ENCODE data around the gene DNAJB13. TPM values are rescaled to one million over a fixed set of nuclear protein-coding genes. Genes with fewer than 3 reads are reported as not detected.

Gene DNAJB13
- total RNA-seq, 5 donors from 2014 or later (not counting 1 experiment from before 2014, with no cell fraction given), result 0.19 to 0.96 (median 0.30) TPM; not detected in 2

DNA sequence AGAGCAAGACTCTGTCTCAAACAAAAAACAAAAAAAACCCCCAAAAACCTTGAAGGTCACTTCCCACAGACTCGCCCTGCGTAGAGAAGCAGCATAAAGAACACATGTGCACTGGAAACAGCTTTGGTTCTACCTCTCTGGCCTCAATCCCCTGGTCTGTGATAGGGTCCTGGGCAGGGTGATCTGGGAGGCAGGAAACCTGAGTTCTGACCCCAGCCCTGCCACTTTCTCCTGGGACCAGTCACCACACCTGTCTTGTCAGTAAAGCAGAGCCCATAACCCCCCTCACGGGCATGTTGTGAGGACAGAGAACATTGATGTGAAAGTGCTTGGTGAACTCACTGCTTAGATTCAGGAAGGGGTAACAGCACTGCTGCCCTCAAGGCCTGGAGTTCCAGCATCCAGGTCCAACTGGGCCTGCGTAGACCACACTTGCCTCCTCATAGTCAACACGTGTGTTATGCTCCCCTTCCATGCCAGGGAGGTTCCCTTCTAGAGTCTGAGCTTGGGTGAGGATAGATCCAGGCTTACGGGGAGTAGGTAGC lies 20.4 kb downstream of the DNAJB13 start:
- no peaks in the 10 kb centered on the region for H3K9me3 Mint-ChIP-seq
- peaks cover 60 to 100% of the 10 kb centered on the region in 2 experiments for H3K4me1 ChIP-seq (ENCODE audit: control insufficient read depth in 1 of 2, extremely low read depth in 1 of 2, insufficient read depth in 2 of 2, low read length in 2 of 2)
- peaks cover 88 to 90% (median 90%) of the 10 kb centered on the region in 3 donors for H3K4me1 Mint-ChIP-seq
- H3K4me3 Mint-ChIP-seq, result peak overlapping the region in 1 of 3 donors; percentile 89
- no CpG with 5 or more reads among the region's 6 CpGs for WGBS (ENCODE audit: insufficient coverage)
- ATAC-seq (replicated peaks in 1 of 4), result no peak
- POLR2A ChIA-PET, result interaction anchor here (0.6 to 2.9 kb wide), 8 partner anchors 9 to 39 kb away, joined by 3 to 33 read pairs (median 4); no protein-coding TSS in a partner anchor
- no peaks in the 10 kb centered on the region for H3K27me3 ChIP-seq (replicated peaks in 1 of 2; ENCODE audit: control insufficient read depth in 2 of 2, extremely low read depth in 1 of 2, insufficient read depth in 2 of 2, low read length in 1 of 2)
- CTCF ChIA-PET, result interaction anchor here in 1 of 2 donors (1.5 to 4.5 kb wide), 2 partner anchors 10 to 34 kb away, joined by 5 to 15 read pairs; partner anchors contain the start of gene UCP2
- no peak overlapping the region for H3K4me3 ChIP-seq (ENCODE audit: control insufficient read depth in 1 of 2, extremely low read depth in 1 of 2, low read length in 1 of 2)
- H3K36me3 ChIP-seq (ENCODE audit: control insufficient read depth in 2 of 2, extremely low read depth in 1 of 2, insufficient read depth in 1 of 2, low read length in 1 of 2), result peaks cover 6 to 27% of the 10 kb centered on the region in 2 donors
- peaks cover 24% of the 10 kb centered on the region for H3K36me3 Mint-ChIP-seq
- peak overlapping the region; percentile 98 to 100 for H3K27ac Mint-ChIP-seq
- no peaks in the 10 kb centered on the region for H3K27me3 Mint-ChIP-seq
- no peaks in the 10 kb centered on the region for H3K9me3 ChIP-seq
- DNase-seq, result peak in 2 of 35 experiments; percentile 31
- peak overlapping the region; percentile 76 for H3K27ac ChIP-seq (ENCODE audit: low read length)

DNA sequence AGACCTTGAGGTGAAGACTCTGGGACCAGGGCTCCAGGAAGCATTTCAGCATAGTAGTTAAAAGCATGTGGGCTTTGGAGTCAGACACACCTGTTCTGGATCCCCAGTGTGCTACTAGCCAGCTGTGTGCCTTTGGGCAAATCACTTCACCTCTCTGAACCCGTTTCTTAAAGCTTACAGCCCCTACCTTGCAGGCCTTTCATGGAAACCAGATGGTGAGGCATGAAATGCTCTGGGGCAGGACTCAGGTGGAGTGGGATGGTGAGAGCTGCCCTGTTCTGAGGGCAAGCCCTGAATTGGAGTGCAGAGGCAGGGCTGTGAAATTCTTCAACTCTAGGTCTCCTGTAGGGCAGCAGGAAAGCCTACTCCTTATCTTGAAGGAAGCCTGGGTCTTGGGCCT lies 21.4 kb downstream of the DNAJB13 start:
- Mint-ChIP-seq H3K27ac (peak overlapping the region; percentile 98 to 100), H3K4me1 (peaks cover 97 to 99% (median 99%) of the 10 kb centered on the region in 3 donors), H3K9me3 (no peaks in the 10 kb centered on the region), H3K36me3 (peaks cover 34% of the 10 kb centered on the region), H3K4me3 (peak overlapping the region in 1 of 3 donors; percentile 89), H3K27me3 (no peaks in the 10 kb centered on the region)
- no CpG with 5 or more reads among the region's 1 CpG for WGBS (ENCODE audit: insufficient coverage)
- H3K4me1 ChIP-seq (ENCODE audit: control insufficient read depth in 1 of 2, extremely low read depth in 1 of 2, insufficient read depth in 2 of 2, low read length in 2 of 2), result peaks cover 68 to 100% of the 10 kb centered on the region in 2 experiments
- H3K36me3 ChIP-seq (ENCODE audit: control insufficient read depth in 2 of 2, extremely low read depth in 1 of 2, insufficient read depth in 1 of 2, low read length in 1 of 2), result peaks cover 14 to 36% of the 10 kb centered on the region in 2 donors
- H3K27me3 ChIP-seq (replicated peaks in 1 of 2; ENCODE audit: control insufficient read depth in 2 of 2, extremely low read depth in 1 of 2, insufficient read depth in 2 of 2, low read length in 1 of 2), result no peaks in the 10 kb centered on the region
- ATAC-seq (replicated peaks in 1 of 4) (no peak), DNase-seq (peak in 2 of 35 experiments; percentile 28 to 34)
- no peaks in the 10 kb centered on the region for H3K9me3 ChIP-seq
- POLR2A ChIA-PET, result interaction anchor here (0.6 to 2.9 kb wide), 7 partner anchors 8 to 112 kb away, joined by 3 to 33 read pairs (median 6); partner anchors contain the start of gene UCP2 (in 1 of the 2)
- peak overlapping the region; percentile 69 for H3K27ac ChIP-seq (ENCODE audit: low read length)
- CTCF ChIA-PET, result interaction anchor here in 1 of 2 donors (4.5 kb wide), 1 partner anchor 9 kb away, joined by 15 read pairs; the partner anchor contains the start of gene UCP2
- no peak overlapping the region for H3K4me3 ChIP-seq (ENCODE audit: control insufficient read depth in 1 of 2, extremely low read depth in 1 of 2, low read length in 1 of 2)

DNA sequence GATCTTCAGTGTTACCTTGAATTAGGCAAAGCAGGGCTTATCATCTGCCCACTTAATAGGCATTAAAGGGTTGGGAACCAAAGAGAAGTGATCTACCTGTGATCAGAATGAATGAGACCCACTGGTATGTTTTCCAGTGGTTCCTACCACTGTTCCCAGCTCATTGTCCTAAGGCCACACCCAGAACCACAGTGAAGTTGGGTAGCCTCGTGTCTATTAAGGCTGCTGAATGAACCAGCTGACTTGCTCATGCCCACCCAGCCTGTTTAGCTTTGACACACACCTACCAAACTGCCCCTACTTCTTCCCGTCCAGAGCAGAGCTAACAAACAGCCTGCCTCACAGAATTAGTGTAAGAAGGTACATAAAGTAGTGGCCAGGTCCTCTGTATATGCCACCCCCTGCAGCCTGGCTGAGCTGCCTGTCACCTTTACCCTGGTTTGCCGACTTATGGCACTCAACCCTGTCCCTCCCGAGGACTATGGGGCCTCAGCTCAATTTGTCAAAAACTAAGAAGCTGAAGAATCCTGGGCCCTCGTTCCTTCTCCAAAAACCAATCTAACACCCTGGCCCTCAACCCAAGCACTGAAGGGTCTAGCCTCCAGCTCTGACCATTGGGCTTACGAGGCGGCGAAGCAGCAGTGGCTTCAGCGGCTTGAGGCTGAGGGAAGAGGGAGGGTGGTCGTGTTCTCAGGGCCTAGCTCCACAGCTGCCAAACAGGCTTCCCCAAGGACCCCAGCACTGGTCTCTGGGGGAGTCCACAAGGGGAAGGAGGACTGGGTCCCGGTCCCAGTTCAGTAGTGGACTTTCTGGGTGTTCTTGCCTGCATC lies 22.0 kb downstream of the DNAJB13 start:
- Histone ChIP-seq H3K9me3 (no peaks in the 10 kb centered on the region), H3K4me1 (ENCODE audit: control insufficient read depth in 1 of 2, extremely low read depth in 1 of 2, insufficient read depth in 2 of 2, low read length in 2 of 2) (peaks cover 70 to 100% of the 10 kb centered on the region in 2 experiments), H3K4me3 (ENCODE audit: control insufficient read depth in 1 of 2, extremely low read depth in 1 of 2, low read length in 1 of 2) (no peak overlapping the region), H3K27me3 (replicated peaks in 1 of 2; ENCODE audit: control insufficient read depth in 2 of 2, extremely low read depth in 1 of 2, insufficient read depth in 2 of 2, low read length in 1 of 2) (no peaks in the 10 kb centered on the region), H3K36me3 (ENCODE audit: control insufficient read depth in 2 of 2, extremely low read depth in 1 of 2, insufficient read depth in 1 of 2, low read length in 1 of 2) (peaks cover 17 to 42% of the 10 kb centered on the region in 2 donors), H3K27ac (ENCODE audit: low read length) (peak overlapping the region; percentile 69)
- H3K9me3 Mint-ChIP-seq, result no peaks in the 10 kb centered on the region
- peak overlapping the region; percentile 98 to 100 for H3K27ac Mint-ChIP-seq
- peaks cover 100% of the 10 kb centered on the region in 3 donors for H3K4me1 Mint-ChIP-seq
- ChIA-PET POLR2A (interaction anchor here (0.5 to 2.3 kb wide), 5 partner anchors 8 to 188 kb away, joined by 3 to 14 read pairs (median 5); partner anchors contain the start of gene UCP2 (in 1 of the 2)), CTCF (interaction anchor here (0.5 to 4.5 kb wide), 3 partner anchors 9 to 102 kb away, joined by 3 to 15 read pairs (median 5); partner anchors contain the start of gene UCP2 (in 1 of the 2))
- no peak for DNase-seq
- no peak for ATAC-seq (replicated peaks in 1 of 4)
- peak overlapping the region in 2 of 3 donors; percentile 21 to 89 for H3K4me3 Mint-ChIP-seq
- H3K36me3 Mint-ChIP-seq, result peaks cover 39% of the 10 kb centered on the region
- 81% methylated on average over 4 of the region's 11 CpGs for WGBS (ENCODE audit: insufficient coverage)
- no peaks in the 10 kb centered on the region for H3K27me3 Mint-ChIP-seq

DNA sequence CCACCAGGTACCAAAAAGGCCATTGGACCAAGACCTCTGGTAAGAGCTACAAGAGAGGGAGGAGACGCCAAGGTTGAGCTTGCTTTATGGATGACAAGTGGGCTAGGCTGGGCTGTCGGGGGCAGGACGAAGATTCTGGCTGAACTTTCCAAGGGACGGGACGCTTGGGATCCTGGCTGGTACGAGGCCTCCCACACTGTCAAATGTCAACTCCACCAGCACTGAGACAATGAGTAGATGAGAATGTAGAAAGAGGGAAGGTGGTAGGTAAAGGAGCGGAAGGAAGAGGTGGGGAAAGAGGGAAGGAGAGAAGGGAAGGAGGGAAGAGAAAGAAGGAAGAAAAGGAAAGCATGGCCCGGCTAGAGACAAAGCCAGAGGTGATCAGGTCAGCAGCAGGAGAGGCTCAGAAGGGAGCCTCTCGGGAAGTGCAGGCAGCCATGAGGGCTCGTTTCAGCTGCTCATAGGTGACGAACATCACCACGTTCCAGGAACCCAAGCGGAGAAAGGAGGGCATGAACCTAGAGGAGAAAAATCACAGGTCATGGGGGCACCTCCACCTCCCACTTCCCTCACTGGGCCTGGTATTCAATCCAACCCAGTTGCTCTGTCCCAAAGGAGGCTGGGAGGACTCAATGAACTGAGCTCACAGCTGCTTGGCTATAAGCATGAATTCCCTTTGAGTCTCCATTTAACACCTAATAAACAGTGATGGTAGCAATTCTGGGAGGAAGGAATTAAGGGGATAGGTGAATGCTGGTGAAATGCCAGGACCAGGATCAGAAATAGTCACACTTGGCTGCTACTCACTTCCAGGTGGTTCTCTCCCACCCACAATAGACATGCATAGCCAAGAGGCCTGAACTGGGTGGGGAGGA lies 24.0 kb downstream of the DNAJB13 start:
- Mint-ChIP-seq H3K27ac (peak overlapping the region; percentile 98 to 100), H3K4me1 (peaks cover 97 to 99% (median 97%) of the 10 kb centered on the region in 3 donors), H3K36me3 (peaks cover 53% of the 10 kb centered on the region), H3K27me3 (no peaks in the 10 kb centered on the region), H3K9me3 (no peaks in the 10 kb centered on the region), H3K4me3 (peak overlapping the region; percentile 48 to 89 (median 55))
- ChIA-PET POLR2A (interaction anchor here in 1 of 2 donors (0.6 to 2.3 kb wide), 2 partner anchors 21 to 52 kb away, joined by 4 to 14 read pairs; no protein-coding TSS in a partner anchor), CTCF (interaction anchor here in 1 of 2 donors (0.6 kb wide), 1 partner anchor 727 kb away, joined by 7 read pairs; no protein-coding TSS in a partner anchor)
- Histone ChIP-seq H3K36me3 (ENCODE audit: control insufficient read depth in 2 of 2, extremely low read depth in 1 of 2, insufficient read depth in 1 of 2, low read length in 1 of 2) (peaks cover 29 to 62% of the 10 kb centered on the region in 2 donors), H3K9me3 (no peaks in the 10 kb centered on the region), H3K4me3 (ENCODE audit: control insufficient read depth in 1 of 2, extremely low read depth in 1 of 2, low read length in 1 of 2) (peak overlapping the region; percentile 1 to 27), H3K27ac (ENCODE audit: low read length) (peak overlapping the region; percentile 80), H3K4me1 (ENCODE audit: control insufficient read depth in 1 of 2, extremely low read depth in 1 of 2, insufficient read depth in 2 of 2, low read length in 2 of 2) (peaks cover 68 to 100% of the 10 kb centered on the region in 2 experiments), H3K27me3 (replicated peaks in 1 of 2; ENCODE audit: control insufficient read depth in 2 of 2, extremely low read depth in 1 of 2, insufficient read depth in 2 of 2, low read length in 1 of 2) (no peaks in the 10 kb centered on the region)
- WGBS (ENCODE audit: insufficient coverage), result 69% methylated on average over 5 of the region's 13 CpGs
- ATAC-seq (replicated peaks in 1 of 4) (peak in 1 of 4 experiments; percentile 1), DNase-seq (no peak)

DNA sequence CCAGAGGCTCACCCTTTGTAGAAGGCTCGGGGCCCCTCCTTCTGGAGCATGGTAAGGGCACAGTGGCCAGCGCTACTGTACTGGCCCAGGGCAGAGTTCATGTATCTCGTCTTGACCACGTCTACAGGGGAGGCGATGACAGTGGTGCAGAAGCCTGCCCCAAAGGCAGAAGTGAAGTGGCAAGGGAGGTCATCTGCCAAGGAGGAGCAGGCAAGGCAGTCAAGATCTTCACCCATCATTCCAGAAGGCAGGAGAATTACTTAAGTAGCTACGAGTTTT lies 24.6 kb downstream of the DNAJB13 start:
- no peaks in the 10 kb centered on the region for H3K27me3 Mint-ChIP-seq
- H3K4me3 Mint-ChIP-seq, result peak overlapping the region; percentile 14 to 89 (median 37)
- H3K36me3 Mint-ChIP-seq, result peaks cover 58% of the 10 kb centered on the region
- H3K4me1 Mint-ChIP-seq, result peaks cover 97 to 99% (median 97%) of the 10 kb centered on the region in 3 donors
- H3K27ac Mint-ChIP-seq, result peak overlapping the region; percentile 98 to 100
- 77% methylated on average over 2 of the region's 6 CpGs for WGBS (ENCODE audit: insufficient coverage)
- ChIA-PET POLR2A (interaction anchor here in 1 of 2 donors (0.6 kb wide), 1 partner anchor 52 kb away, joined by 4 read pairs; no protein-coding TSS in a partner anchor), CTCF (no interaction called here)
- no peaks in the 10 kb centered on the region for H3K9me3 Mint-ChIP-seq
- peaks cover 65 to 99% of the 10 kb centered on the region in 2 experiments for H3K4me1 ChIP-seq (ENCODE audit: control insufficient read depth in 1 of 2, extremely low read depth in 1 of 2, insufficient read depth in 2 of 2, low read length in 2 of 2)
- no peaks in the 10 kb centered on the region for H3K27me3 ChIP-seq (replicated peaks in 1 of 2; ENCODE audit: control insufficient read depth in 2 of 2, extremely low read depth in 1 of 2, insufficient read depth in 2 of 2, low read length in 1 of 2)
- H3K9me3 ChIP-seq, result no peaks in the 10 kb centered on the region
- no peak for DNase-seq
- peak overlapping the region; percentile 80 for H3K27ac ChIP-seq (ENCODE audit: low read length)
- ATAC-seq (replicated peaks in 1 of 4), result no peak
- no peak overlapping the region for H3K4me3 ChIP-seq (ENCODE audit: control insufficient read depth in 1 of 2, extremely low read depth in 1 of 2, low read length in 1 of 2)
- peaks cover 29 to 68% of the 10 kb centered on the region in 2 donors for H3K36me3 ChIP-seq (ENCODE audit: control insufficient read depth in 2 of 2, extremely low read depth in 1 of 2, insufficient read depth in 1 of 2, low read length in 1 of 2)
